HT-29 (cell line): ENCODE results near the gene BCKDHA. TPM values are rescaled to one million over a fixed set of nuclear protein-coding genes. Genes with fewer than 3 reads are reported as not detected.
A peak's percentile ranks its signal among the peaks of the same experiment; 100 is the strongest.
"Not testable (repeated sequence)": the region's sequence is repeated elsewhere in the genome, so short reads cannot be mapped to it uniquely, and the experiment has no call there.

ENCODE experiments used
- DNase-seq: peaks from one replicate; pipeline ENCODE4 v3.0.0-alpha.2; 2015; ENCODE audit warnings: low spot score
- total RNA-seq: library from RNA; depleted of rRNA; stranded (reverse); fragments of >200 nt; shearing (Covaris generic); gene quantifications from 2 replicates; pipeline ENCODE4 v1.2.3, GENCODE V29; 2014

Gene BCKDHA
- total RNA-seq, 1 experiment from 2014 or later = 202 TPM

GRCh38 chr19:41425174-41426115 is 27.8 kb downstream of the BCKDHA start:
- DNase-seq = no peak

- no peak for DNase-seq
These were observed 28.7 kb downstream of the BCKDHA start for GRCh38 chr19:41426116-41426841.

- peak; percentile 82 for DNase-seq
These were observed 29.5 kb downstream of the BCKDHA start, which contains the start of gene B3GNT8 for GRCh38 chr19:41426952-41427646. TSS of gene B3GNT8 (minus strand) at chr19:41427374. CDS start at chr19:41426778, 596 bp downstream.

GRCh38 chr19:41427647-41428480 is 30.2 kb downstream of the BCKDHA start:
- peak; percentile 35 for DNase-seq

GRCh38 chr19:41428481-41428859 is 30.9 kb downstream of the BCKDHA start:
- DNase-seq = no peak

GRCh38 chr19:41430922-41431321 is 33.3 kb downstream of the BCKDHA start:
- no peak for DNase-seq

- peak; percentile 61 for DNase-seq
These were observed 34.1 kb downstream of the BCKDHA start for GRCh38 chr19:41431426-41432386.

GRCh38 chr19:41433171-41433570 is 35.6 kb downstream of the BCKDHA start:
- no peak for DNase-seq

GRCh38 chr19:41434450-41434849 is 36.8 kb downstream of the BCKDHA start:
- DNase-seq = no peak

- not testable (repeated sequence) for DNase-seq
These were observed 37.8 kb downstream of the BCKDHA start for GRCh38 chr19:41435376-41435775.

- DNase-seq = no peak
These were observed 38.5 kb downstream of the BCKDHA start for GRCh38 chr19:41435936-41436673.

GRCh38 chr19:41436674-41436951 is 39.0 kb downstream of the BCKDHA start:
- no peak for DNase-seq

- no peak for DNase-seq
These were observed 40.4 kb downstream of the BCKDHA start for GRCh38 chr19:41437944-41438574.

GRCh38 chr19:41439441-41440222 is 42.0 kb downstream of the BCKDHA start, which contains the start of gene DMAC2:
TSS of gene DMAC2 (minus strand) at chr19:41439912. CDS start at chr19:41439899, 13 bp downstream.
- DNase-seq = peak; percentile 100

- no peak for DNase-seq
These were observed 43.8 kb downstream of the BCKDHA start for GRCh38 chr19:41441321-41441945.

GRCh38 chr19:41442473-41443355 is 45.1 kb downstream of the BCKDHA start, which contains the start of gene ERICH4:
TSS of gene ERICH4 (plus strand) at chr19:41443156. CDS start at chr19:41443170, 14 bp downstream.
- DNase-seq = no peak
